RWPE1 (cell line): Measurements from ENCODE around the gene ZNF823.
"Not testable (repeated sequence)": the region's sequence is repeated elsewhere in the genome, so short reads cannot be mapped to it uniquely, and the experiment has no call there.

ENCODE experiments used
- CTCF ChIA-PET: fragments of 350-600 bp; sonication (Branson Sonifier 250); formaldehyde crosslinking; extraction: SDS; loops from one replicate; lab custom pipeline; 2021; lab: Yijun Ruan, JAX
- POLR2A ChIA-PET: fragments of 400-600 bp; formaldehyde crosslinking; extraction: SDS; loops from one replicate; lab custom pipeline; 2020; ENCODE audit warnings: antibody characterized with exemption; ENCODE audit not compliant: low non-redundant PET; lab: Yijun Ruan, JAX
- DNase-seq: peaks from one replicate; pipeline ENCODE4 v3.0.0; 2012; ENCODE audit warnings: low spot score
- H3K27ac ChIP-seq: fragments of 450-650 bp; 2 replicates; pipeline ENCODE4 v1.5.1; 2017
- TF ChIP-seq, protein P1 (sequence below): fragments of 450-650 bp; conservative IDR thresholded peaks from 2 replicates; pipeline ENCODE4 v1.5.1; 2017; ENCODE audit warnings: low read depth, mild to moderate bottlenecking

ZNF823 gene

GRCh38 chr19:11780431-11781020 lies 41.8 kb upstream of the ZNF823 start:
- no peak for DNase-seq
- ChIA-PET CTCF (no interaction called here), POLR2A (no interaction called here)
- H3K27ac ChIP-seq, result no peak overlapping the region
- TF ChIP-seq, protein P1, sequence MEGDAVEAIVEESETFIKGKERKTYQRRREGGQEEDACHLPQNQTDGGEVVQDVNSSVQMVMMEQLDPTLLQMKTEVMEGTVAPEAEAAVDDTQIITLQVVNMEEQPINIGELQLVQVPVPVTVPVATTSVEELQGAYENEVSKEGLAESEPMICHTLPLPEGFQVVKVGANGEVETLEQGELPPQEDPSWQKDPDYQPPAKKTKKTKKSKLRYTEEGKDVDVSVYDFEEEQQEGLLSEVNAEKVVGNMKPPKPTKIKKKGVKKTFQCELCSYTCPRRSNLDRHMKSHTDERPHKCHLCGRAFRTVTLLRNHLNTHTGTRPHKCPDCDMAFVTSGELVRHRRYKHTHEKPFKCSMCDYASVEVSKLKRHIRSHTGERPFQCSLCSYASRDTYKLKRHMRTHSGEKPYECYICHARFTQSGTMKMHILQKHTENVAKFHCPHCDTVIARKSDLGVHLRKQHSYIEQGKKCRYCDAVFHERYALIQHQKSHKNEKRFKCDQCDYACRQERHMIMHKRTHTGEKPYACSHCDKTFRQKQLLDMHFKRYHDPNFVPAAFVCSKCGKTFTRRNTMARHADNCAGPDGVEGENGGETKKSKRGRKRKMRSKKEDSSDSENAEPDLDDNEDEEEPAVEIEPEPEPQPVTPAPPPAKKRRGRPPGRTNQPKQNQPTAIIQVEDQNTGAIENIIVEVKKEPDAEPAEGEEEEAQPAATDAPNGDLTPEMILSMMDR, result no peak

- CTCF ChIA-PET, DNase-seq, H3K27ac ChIP-seq: not testable (repeated sequence)
- POLR2A ChIA-PET, result interaction anchor here (0.7 kb wide), 1 partner anchor 14 kb away, joined by 3 read pairs; no protein-coding TSS in a partner anchor
Observed at GRCh38 chr19:11776669-11777068, 37.9 kb upstream of the ZNF823 start.

DNA sequence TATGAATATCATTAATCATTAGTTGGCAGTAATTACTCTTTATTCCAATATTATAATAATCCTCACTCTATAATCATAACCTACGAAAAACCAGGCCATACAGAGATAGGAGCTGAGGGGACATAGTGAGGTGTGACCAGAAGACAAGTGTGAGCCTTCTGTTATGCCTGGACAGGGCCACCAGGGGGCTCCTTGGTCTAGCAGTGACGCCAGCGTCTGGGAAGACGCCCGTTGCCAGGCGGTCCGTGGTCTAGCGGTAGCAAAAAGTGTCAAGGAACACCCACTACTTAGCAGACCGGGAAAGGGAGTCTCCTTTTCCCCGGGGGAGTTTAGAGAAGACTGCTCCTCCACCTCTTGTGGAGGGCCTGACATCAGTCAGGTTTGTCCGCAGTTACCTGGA lies 32.8 kb upstream of the ZNF823 start:
- DNase-seq, POLR2A ChIA-PET, H3K27ac ChIP-seq: not testable (repeated sequence)
- CTCF ChIA-PET, result interaction anchor here (0.6 to 0.7 kb wide), 3 partner anchors 77 to 935 kb away, joined by 3 read pairs; no protein-coding TSS in a partner anchor

DNA sequence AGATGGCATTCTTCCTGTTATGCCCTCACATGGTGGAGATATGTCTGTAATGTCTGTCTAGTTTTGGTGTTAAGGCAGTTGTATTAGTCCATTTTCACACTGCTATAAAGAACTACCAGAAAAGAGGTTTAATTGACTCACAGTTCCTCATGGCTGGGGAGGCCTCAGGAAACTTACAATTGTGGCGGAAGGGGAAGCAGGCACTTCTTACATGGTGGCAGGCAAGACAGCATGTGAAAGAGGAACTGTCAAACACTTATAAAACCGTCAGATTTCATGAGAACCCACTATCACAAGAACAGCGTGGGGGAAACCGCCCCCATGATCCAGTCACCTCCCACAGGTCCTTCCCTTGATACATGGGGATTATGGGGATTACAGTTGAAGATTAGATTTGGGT lies 31.2 kb upstream of the ZNF823 start:
- TF ChIP-seq, protein P1, result no peak
- CTCF ChIA-PET, result interaction anchor here (0.6 kb wide), 1 partner anchor 797 kb away, joined by 3 read pairs; no protein-coding TSS in a partner anchor
- DNase-seq, result no peak
- POLR2A ChIA-PET, result no interaction called here
- no peak overlapping the region for H3K27ac ChIP-seq

DNA sequence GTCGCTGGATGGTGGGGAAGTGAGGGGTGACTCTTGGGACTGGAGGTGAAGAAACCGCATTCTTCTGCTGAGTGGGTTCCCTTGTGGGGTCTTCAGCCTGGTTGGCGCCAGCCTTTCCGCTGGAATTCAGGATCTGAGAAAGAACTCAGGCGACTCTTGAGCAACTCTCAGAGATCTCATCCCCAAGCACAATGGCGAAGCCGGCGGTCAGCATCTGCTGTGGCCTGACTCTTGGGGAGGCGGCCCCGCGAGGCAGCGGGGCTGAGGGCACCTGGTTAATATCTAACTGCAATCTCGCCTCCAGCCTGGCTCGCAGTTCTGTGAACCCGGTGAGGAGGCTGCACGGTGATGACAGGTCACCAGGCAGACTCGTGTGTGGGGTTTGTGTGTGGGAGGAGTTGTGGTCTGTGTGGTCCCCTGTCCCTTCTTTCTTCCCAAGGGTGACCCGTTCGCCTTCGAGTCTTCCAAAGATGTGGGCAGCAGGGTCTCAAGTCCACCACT lies 28.9 kb upstream of the ZNF823 start:
- H3K27ac ChIP-seq, result peak overlapping the region; percentile 95

DNA sequence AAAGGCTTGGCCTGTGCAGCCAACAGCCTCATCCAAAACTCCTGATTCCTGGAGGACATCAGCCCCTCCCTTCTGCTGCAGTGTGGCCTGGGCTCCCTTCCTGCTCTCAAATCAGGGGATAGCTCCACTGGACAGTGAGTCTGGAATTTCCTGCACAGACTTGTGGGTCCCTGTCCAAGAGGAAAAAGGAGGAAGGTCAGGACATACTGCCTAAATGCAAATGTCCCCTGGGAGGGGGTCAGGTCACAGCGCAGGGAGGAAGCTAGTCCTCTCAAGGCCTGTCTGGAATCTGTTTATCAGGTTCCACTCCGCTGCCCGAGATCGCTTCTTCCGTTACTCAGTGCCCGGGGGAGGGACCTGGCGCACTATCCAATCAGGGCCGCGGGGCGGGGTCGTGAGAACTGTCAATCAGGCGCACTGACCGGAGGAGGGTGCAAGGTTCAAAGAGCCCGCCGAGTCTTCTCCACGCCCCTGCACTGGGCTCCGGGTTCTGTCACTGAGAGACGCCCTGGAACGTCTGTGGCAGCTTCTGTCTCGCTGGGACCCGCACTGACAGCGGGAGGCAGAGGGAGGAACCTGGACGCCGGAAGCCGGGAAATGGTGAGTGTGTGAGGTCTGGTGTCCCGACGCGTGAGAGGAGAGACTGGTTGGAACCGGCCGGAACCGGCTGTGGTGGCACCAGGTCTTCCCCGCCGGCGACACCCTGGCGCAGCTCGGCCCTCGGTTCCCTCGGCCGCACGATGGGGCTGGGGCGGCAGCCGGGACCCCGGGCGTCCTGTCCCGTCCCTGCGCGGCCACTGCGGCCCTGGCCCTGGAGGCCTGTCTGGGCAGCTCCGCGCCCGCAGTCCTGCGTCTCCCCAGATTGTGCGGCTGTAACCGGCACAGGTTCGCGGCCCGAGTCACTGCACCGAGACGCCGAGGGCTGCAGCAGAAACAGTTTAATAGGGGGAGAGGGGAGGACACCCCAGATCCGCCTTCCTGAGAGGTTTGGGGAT lies 28.1 kb upstream of the ZNF823 start, which contains the start of gene ZNF441:
Gene ZNF441 (plus strand): TSS at position 404 of the 995 bp plus-strand sequence. CDS start 194 bp downstream, at position 598.
- TF ChIP-seq, protein P1, result no peak
- ChIA-PET POLR2A (interaction anchor here (0.6 kb wide), 1 partner anchor 723 kb away, joined by 4 read pairs; no protein-coding TSS in a partner anchor), CTCF (interaction anchor here (1.0 kb wide), 1 partner anchor 32 kb away, joined by 3 read pairs; no protein-coding TSS in a partner anchor)
- H3K27ac ChIP-seq, result peak within 1 kb of the TSS; percentile 95
- DNase-seq, result peak; percentile 97

More for the DNA sequence above, 28.9 kb upstream of the ZNF823 start:
- CTCF ChIA-PET, result no interaction called here
- TF ChIP-seq, protein P1, result no peak
- POLR2A ChIA-PET, result no interaction called here
- peak; percentile 13 for DNase-seq

DNA sequence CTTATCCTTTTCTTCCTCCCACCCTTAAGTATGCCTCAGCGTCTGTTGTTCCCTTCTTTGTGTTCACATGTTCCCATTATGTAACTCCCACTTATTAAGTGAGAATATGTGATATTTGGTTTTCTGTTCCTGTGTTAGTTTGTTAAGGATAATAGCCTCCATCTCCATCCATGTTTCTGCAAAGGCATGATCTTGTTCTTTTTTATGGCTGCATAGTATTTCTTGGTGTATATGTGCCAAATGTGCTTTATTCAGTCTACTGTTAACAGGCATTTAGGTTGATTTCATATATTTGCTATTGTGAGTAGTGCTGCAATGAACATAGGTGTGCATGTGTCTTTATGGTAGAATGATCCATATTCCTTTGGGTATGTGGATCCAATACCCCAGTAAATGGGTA lies 24.9 kb upstream of the ZNF823 start:
- H3K27ac ChIP-seq, result no peak overlapping the region
- POLR2A ChIA-PET, result no interaction called here
- CTCF ChIA-PET, result no interaction called here
- DNase-seq, result no peak
- TF ChIP-seq, protein P1, result no peak
